WTC11 (cell line): Measurements from ENCODE around the gene LTA. TPM values are rescaled to one million over a fixed set of nuclear protein-coding genes. Genes with fewer than 3 reads are reported as not detected.
A peak's percentile ranks its signal among the peaks of the same experiment; 100 is the strongest.

Experiments
- ATAC-seq: fragments of 200-7000 bp; cut with Tn5 transposase; 2 replicates; pipeline ENCODE4 v1.10.0; 2021; ENCODE audit warnings: mild to moderate bottlenecking, moderate library complexity
- CTCF ChIA-PET: fragments of 300-600 bp; sonication (Branson Sonifier 250); formaldehyde crosslinking; loops from one replicate; lab custom pipeline; 2021; ENCODE audit warnings: antibody characterized with exemption; lab: Charles Lee
- POLR2A ChIA-PET: fragments of 350-600 bp; sonication (Branson Sonifier 250); formaldehyde crosslinking; loops from one replicate; lab custom pipeline; 2021; ENCODE audit warnings: antibody characterized with exemption; lab: Charles Lee
- DNase-seq: peaks from one replicate; pipeline ENCODE4 v3.0.0; 2021; ENCODE audit warnings: low spot score
- H3K27ac Mint-ChIP-seq: 2 replicates; pipeline ENCODE4 v1.8.0; 2021; ENCODE audit warnings: mixed read lengths
- H3K27me3 Mint-ChIP-seq: 2 replicates; pipeline ENCODE4 v1.8.0; 2021; ENCODE audit warnings: low read depth, mild to moderate bottlenecking, moderate library complexity, mixed read lengths
- H3K36me3 Mint-ChIP-seq: 2 replicates; pipeline ENCODE4 v1.8.0; 2021; ENCODE audit warnings: mixed read lengths
- H3K4me1 Mint-ChIP-seq: 2 replicates; pipeline ENCODE4 v1.8.0; 2022; ENCODE audit warnings: mixed read lengths
- H3K4me3 Mint-ChIP-seq: 2 replicates; pipeline ENCODE4 v1.8.0; 2021; ENCODE audit warnings: mild to moderate bottlenecking, moderate library complexity, mixed read lengths
- H3K9me3 Mint-ChIP-seq: 2 replicates; pipeline ENCODE4 v1.8.0; 2021; ENCODE audit warnings: mixed read lengths
- AFF4 ChIP-seq: sonication (generic); formaldehyde crosslinking; IDR thresholded peaks from 2 replicates; pipeline ENCODE4 v1.8.1; 2023; ENCODE audit warnings: mild to moderate bottlenecking, missing genetic modification reagents, borderline replicate concordance
- CBFB ChIP-seq: sonication (generic); formaldehyde crosslinking; IDR thresholded peaks from 2 replicates; pipeline ENCODE4 v1.8.1; 2022; ENCODE audit warnings: mild to moderate bottlenecking, low read depth, missing genetic modification reagents
- CDX4 ChIP-seq: fragments of 250-450 bp; sonication (Bioruptor Pico); IDR thresholded peaks from 2 replicates; pipeline ENCODE4 v1.9.0; 2021; ENCODE audit warnings: moderate library complexity, mild to moderate bottlenecking, inconsistent platforms, borderline replicate concordance
- E2F1 ChIP-seq: sonication (generic); formaldehyde crosslinking; IDR thresholded peaks from 2 replicates; pipeline ENCODE4 v1.8.0; 2022; ENCODE audit warnings: mild to moderate bottlenecking, missing genetic modification reagents
- EMX1 ChIP-seq: fragments of 250-450 bp; sonication (Bioruptor Pico); IDR thresholded peaks from 2 replicates; pipeline ENCODE4 v1.8.0; 2021; ENCODE audit warnings: mild to moderate bottlenecking
- GTF2I ChIP-seq: fragments of 250-450 bp; sonication (Bioruptor Pico); conservative IDR thresholded peaks from 2 replicates; pipeline ENCODE4 v1.4.0; 2021; ENCODE audit warnings: mild to moderate bottlenecking
- HMGXB4 ChIP-seq: sonication (generic); formaldehyde crosslinking; IDR thresholded peaks from 2 replicates; pipeline ENCODE4 v1.8.1; 2023; ENCODE audit warnings: mild to moderate bottlenecking, moderate library complexity, missing genetic modification reagents
- MXD4 ChIP-seq: fragments of 250-450 bp; sonication (Bioruptor Pico); IDR thresholded peaks from 2 replicates; pipeline ENCODE4 v1.8.0; 2021; ENCODE audit warnings: mild to moderate bottlenecking, moderate library complexity, borderline replicate concordance
- NR2C2 ChIP-seq: sonication (generic); formaldehyde crosslinking; IDR thresholded peaks from 2 replicates; pipeline ENCODE4 v1.8.0; 2022; ENCODE audit warnings: mild to moderate bottlenecking, missing genetic modification reagents
- NR3C1 ChIP-seq: sonication (generic); formaldehyde crosslinking; conservative IDR thresholded peaks from 2 replicates; pipeline ENCODE4 v1.8.1; 2023; ENCODE audit warnings: low read depth, mild to moderate bottlenecking, missing genetic modification reagents
- OVOL2 ChIP-seq: fragments of 250-450 bp; sonication (Bioruptor Pico); IDR thresholded peaks from 2 replicates; pipeline ENCODE4 v1.9.0; 2021; ENCODE audit warnings: mild to moderate bottlenecking, borderline replicate concordance
- PRRX2 ChIP-seq: fragments of 250-450 bp; sonication (Bioruptor Pico); IDR thresholded peaks from 2 replicates; pipeline ENCODE4 v1.8.0; 2021; ENCODE audit warnings: mild to moderate bottlenecking
- TEAD1 ChIP-seq: sonication (generic); formaldehyde crosslinking; IDR thresholded peaks from 2 replicates; pipeline ENCODE4 v1.8.0; 2022; ENCODE audit warnings: mild to moderate bottlenecking, missing genetic modification reagents
- TP53 ChIP-seq: sonication (generic); formaldehyde crosslinking; IDR thresholded peaks from 2 replicates; pipeline ENCODE4 v1.8.1; 2023; ENCODE audit warnings: mild to moderate bottlenecking, missing genetic modification reagents
- total RNA-seq: library from RNA; stranded (reverse); gene quantifications from 3 replicates; pipeline ENCODE4 v1.2.3, GENCODE V29; 2021
- TF ChIP-seq, protein P1 (sequence below): sonication (generic); formaldehyde crosslinking; IDR thresholded peaks from 2 replicates; pipeline ENCODE4 v1.8.0; 2023; ENCODE audit warnings: missing genetic modification reagents
- TF ChIP-seq, protein P2 (sequence below): fragments of 250-450 bp; sonication (Bioruptor Pico); IDR thresholded peaks from 2 replicates; pipeline ENCODE4 v2.1.2; 2022; ENCODE audit warnings: mild to moderate bottlenecking, moderate library complexity
- TF ChIP-seq, protein P3 (sequence below): sonication (generic); formaldehyde crosslinking; IDR thresholded peaks from 2 replicates; pipeline ENCODE4 v1.8.1; 2022; ENCODE audit warnings: missing genetic modification reagents, borderline replicate concordance

LTA gene
- total RNA-seq, 1 experiment from 2014 or later: 0.46 TPM

- TF ChIP-seq AFF4 (CRISPR knock-in tag) (no peak), CBFB (CRISPR knock-in tag) (no peak), E2F1 (CRISPR knock-in tag) (no peak)
- TF ChIP-seq, protein P1, sequence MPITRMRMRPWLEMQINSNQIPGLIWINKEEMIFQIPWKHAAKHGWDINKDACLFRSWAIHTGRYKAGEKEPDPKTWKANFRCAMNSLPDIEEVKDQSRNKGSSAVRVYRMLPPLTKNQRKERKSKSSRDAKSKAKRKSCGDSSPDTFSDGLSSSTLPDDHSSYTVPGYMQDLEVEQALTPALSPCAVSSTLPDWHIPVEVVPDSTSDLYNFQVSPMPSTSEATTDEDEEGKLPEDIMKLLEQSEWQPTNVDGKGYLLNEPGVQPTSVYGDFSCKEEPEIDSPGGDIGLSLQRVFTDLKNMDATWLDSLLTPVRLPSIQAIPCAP (CRISPR knock-in tag): no peak
Measured at GRCh38 chr6:31610968-31611367, 38.9 kb downstream of the LTA start (continued).

DNA sequence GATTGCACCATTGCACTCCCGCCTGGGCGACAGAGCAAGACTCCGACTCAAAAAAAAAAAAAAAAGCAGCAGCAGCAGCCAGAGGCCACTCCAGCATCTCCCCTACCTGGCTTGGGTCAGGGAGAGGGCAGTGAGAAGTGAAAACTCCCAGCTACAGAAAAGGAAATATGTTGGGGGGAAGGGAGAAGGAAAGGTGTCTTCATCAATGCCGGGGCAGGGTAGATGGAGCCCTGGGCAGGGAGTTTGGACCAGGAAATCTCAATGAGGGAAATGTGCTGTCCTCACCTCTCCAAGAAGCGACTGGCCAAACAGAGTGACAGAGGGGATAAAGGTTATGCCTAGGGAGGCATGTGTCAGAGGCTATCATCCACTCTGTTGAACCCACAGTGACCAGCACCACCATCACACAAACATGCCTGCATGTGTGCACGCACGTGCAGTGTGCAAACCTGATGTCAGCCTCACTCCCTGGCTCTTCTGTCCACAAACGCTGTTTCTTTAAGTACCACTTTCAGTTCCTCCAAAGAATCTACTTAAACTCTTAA lies 42.1 kb downstream of the LTA start:
- Mint-ChIP-seq H3K27me3 (peaks cover 6% of the 10 kb centered on the region; the same call in 1 of the 2 replicates), H3K9me3 (no peaks in the 10 kb centered on the region), H3K27ac (no peak overlapping the region), H3K4me1 (peaks cover 29% of the 10 kb centered on the region), H3K36me3 (no peaks in the 10 kb centered on the region), H3K4me3 (no peak overlapping the region)
- ChIA-PET POLR2A (no interaction called here), CTCF (interaction anchor here (1.1 to 3.5 kb wide), 3 partner anchors 16 to 67 kb away, joined by 3 to 24 read pairs (median 15); partner anchors contain the start of genes ATP6V1G2 and NFKBIL1)
- ATAC-seq: no peak
- TF ChIP-seq PRRX2 (CRISPR knock-in tag): no peak
- DNase-seq: no peak

DNA sequence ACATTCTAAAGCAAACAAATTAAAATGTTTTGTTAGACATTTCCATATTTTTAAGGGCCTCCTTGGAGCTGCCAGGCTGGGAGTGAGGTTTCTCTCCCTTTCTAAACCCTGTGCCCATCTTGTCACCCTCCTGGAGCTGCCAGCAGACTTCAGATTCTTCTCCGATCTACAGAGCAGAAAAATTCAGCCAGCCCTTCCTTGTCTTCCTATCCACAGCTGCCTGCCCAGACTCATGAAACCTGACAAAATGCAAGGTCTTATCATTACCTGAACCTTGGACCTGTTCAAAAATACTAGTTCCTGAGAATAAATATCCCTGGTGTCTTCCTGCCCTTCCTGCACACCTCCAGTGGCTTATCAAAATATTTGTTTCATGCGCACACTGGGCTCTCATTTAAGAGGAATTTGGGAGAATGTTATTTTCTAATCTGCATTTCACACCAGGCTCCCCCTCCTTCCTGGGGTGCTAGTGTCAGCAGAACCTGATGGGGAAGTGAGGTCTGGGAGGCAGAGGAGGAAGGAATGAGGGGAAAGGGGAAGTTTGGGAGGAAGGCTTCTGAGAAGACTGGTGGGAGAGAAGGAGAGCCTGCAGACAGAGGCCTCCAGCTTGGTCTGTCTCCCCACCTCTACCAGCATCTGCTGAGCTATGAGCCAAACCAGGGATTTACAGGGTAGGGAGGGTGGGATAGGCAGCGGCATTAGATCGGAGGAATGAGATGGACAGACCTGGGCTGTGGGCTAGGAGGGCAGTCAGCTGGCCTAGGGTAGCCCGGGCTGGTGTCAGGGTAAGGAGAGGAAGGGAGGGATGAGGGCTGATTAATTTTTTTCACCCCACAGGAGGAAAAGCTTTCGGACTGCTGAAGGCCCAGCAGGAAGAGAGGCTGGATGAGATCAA lies 42.8 kb downstream of the LTA start, which contains the start of gene AIF1:
Gene AIF1 (plus strand): TSS at position 551 of the 895 bp plus-strand sequence. CDS start 96 bp downstream, at position 647.
- DNase-seq (no peak), ATAC-seq (no peak)
- H3K36me3 Mint-ChIP-seq: no peaks in the 10 kb centered on the region
- peaks cover 6% of the 10 kb centered on the region; the same call in 1 of the 2 replicates for H3K27me3 Mint-ChIP-seq
- no peaks in the 10 kb centered on the region for H3K9me3 Mint-ChIP-seq
- peaks cover 26% of the 10 kb centered on the region for H3K4me1 Mint-ChIP-seq
- peak within 1 kb of the TSS; percentile 68 for H3K27ac Mint-ChIP-seq
- H3K4me3 Mint-ChIP-seq: no peak within 1 kb of the TSS
- POLR2A ChIA-PET: no interaction called here
- CTCF ChIA-PET: interaction anchor here (0.6 to 3.5 kb wide), 7 partner anchors 16 to 118 kb away, joined by 3 to 24 read pairs (median 3); partner anchors contain the start of genes ATP6V1G2, LST1 and NFKBIL1
- TF ChIP-seq NR3C1 (CRISPR knock-in tag): no peak
- TF ChIP-seq E2F1 (CRISPR knock-in tag): no peak
- TF ChIP-seq, protein P2, sequence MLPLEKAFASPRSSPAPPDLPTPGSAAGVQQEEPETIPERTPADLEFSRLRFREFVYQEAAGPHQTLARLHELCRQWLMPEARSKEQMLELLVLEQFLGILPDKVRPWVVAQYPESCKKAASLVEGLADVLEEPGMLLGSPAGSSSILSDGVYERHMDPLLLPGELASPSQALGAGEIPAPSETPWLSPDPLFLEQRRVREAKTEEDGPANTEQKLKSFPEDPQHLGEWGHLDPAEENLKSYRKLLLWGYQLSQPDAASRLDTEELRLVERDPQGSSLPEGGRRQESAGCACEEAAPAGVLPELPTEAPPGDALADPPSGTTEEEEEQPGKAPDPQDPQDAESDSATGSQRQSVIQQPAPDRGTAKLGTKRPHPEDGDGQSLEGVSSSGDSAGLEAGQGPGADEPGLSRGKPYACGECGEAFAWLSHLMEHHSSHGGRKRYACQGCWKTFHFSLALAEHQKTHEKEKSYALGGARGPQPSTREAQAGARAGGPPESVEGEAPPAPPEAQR (CRISPR knock-in tag): no peak
- no peak for TF ChIP-seq CDX4 (CRISPR knock-in tag)
- TF ChIP-seq OVOL2 (CRISPR knock-in tag): no peak
- no peak for TF ChIP-seq GTF2I (CRISPR knock-in tag)
- TF ChIP-seq TP53 (CRISPR knock-in tag): no peak
- no peak for TF ChIP-seq HMGXB4 (CRISPR knock-in tag)
- no peak for TF ChIP-seq MXD4 (CRISPR knock-in tag)
- no peak for TF ChIP-seq NR2C2 (CRISPR knock-in tag)
- no peak for TF ChIP-seq TEAD1
- no peak for TF ChIP-seq EMX1 (CRISPR knock-in tag)
- TF ChIP-seq, protein P3, sequence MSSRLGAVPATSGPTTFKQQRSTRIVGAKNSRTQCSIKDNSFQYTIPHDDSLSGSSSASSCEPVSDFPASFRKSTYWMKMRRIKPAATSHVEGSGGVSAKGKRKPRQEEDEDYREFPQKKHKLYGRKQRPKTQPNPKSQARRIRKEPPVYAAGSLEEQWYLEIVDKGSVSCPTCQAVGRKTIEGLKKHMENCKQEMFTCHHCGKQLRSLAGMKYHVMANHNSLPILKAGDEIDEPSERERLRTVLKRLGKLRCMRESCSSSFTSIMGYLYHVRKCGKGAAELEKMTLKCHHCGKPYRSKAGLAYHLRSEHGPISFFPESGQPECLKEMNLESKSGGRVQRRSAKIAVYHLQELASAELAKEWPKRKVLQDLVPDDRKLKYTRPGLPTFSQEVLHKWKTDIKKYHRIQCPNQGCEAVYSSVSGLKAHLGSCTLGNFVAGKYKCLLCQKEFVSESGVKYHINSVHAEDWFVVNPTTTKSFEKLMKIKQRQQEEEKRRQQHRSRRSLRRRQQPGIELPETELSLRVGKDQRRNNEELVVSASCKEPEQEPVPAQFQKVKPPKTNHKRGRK (CRISPR knock-in tag): no peak
